ENCODE results near the gene PDE4B. TPM values are rescaled to one million over a fixed set of nuclear protein-coding genes. Genes with fewer than 3 reads are reported as not detected.

The PDE4B gene
- polyA plus RNA-seq, 1 donor (not counting 4 experiments of a cell fraction or from before 2014, with no cell fraction given): 0.29 TPM

GRCh38 chr1:66035616-66036245 lies 243.0 kb downstream of the PDE4B start:
- dilution Hi-C loops (cut with MboI; ENCODE audit: extremely low pct_ligation_motif_present, low sequenced_read_pairs): no loop called here
- H3K9ac ChIP-seq (ENCODE audit: control insufficient read depth, extremely low read depth, insufficient read depth, low read length): no peak overlapping the region
- FAIRE-seq (no peak), DNase-seq (ENCODE audit: low read depth, low spot score) (no peak)
- H2AFZ ChIP-seq (ENCODE audit: control insufficient read depth, low read length): no peak overlapping the region
- H3K79me2 ChIP-seq (ENCODE audit: control insufficient read depth, insufficient read depth, low read length): no peaks in the 10 kb centered on the region
- no peaks in the 10 kb centered on the region for H3K4me1 ChIP-seq (ENCODE audit: control insufficient read depth, extremely low read depth, insufficient read depth, low read length)
- no peaks in the 10 kb centered on the region for H3K27me3 ChIP-seq (ENCODE audit: control insufficient read depth, extremely low read depth, insufficient read depth, low read length)
- no peaks in the 10 kb centered on the region for H3K9me3 ChIP-seq (ENCODE audit: control insufficient read depth, low read depth, low read length)
- H4K20me1 ChIP-seq (ENCODE audit: control insufficient read depth, extremely low read depth, insufficient read depth, low read length): no peaks in the 10 kb centered on the region
- TF ChIP-seq CTCF (optimal IDR thresholded peaks at IDR 0.05 in 1 of 3, IDR thresholded peaks at IDR 0.05 in 1 of 3, conservative IDR thresholded peaks at IDR 0.05 in 1 of 3; ENCODE audit: extremely low read depth in 1 of 3, insufficient read depth in 2 of 3, low read length in 3 of 3) (no peak), EZH2 (IDR thresholded peaks at IDR 0.05; ENCODE audit: low read length) (no peak)
- no peaks in the 10 kb centered on the region for H3K36me3 ChIP-seq (ENCODE audit: control insufficient read depth in 2 of 2, extremely low read depth in 1 of 2, insufficient read depth in 2 of 2, low read length in 2 of 2)
- H3K27ac ChIP-seq (ENCODE audit: control insufficient read depth, insufficient read depth, low read length): no peak overlapping the region
- H3K4me3 ChIP-seq (ENCODE audit: control insufficient read depth in 2 of 3, extremely low read depth in 1 of 3, insufficient read depth in 2 of 3, low read depth in 1 of 3, low read length in 3 of 3): no peak overlapping the region
- H3K4me2 ChIP-seq (ENCODE audit: control insufficient read depth, extremely low read depth, insufficient read depth, low read depth, low read length): no peak overlapping the region
- no peaks in the 10 kb centered on the region for H3K9me1 ChIP-seq (ENCODE audit: control insufficient read depth, extremely low read depth, insufficient read depth, low read length)

- no peak overlapping the region for H3K9ac ChIP-seq (ENCODE audit: control insufficient read depth, extremely low read depth, insufficient read depth, low read length)
These were observed 249.0 kb downstream of the PDE4B start for GRCh38 chr1:66041654-66042053.

More at GRCh38 chr1:66041654-66042053, 249.0 kb downstream of the PDE4B start:
- no peaks in the 10 kb centered on the region for H3K36me3 ChIP-seq (ENCODE audit: control insufficient read depth in 2 of 2, extremely low read depth in 1 of 2, insufficient read depth in 2 of 2, low read length in 2 of 2)
- dilution Hi-C loops (cut with MboI; ENCODE audit: extremely low pct_ligation_motif_present, low sequenced_read_pairs): no loop called here
- TF ChIP-seq CTCF (optimal IDR thresholded peaks at IDR 0.05 in 1 of 3, IDR thresholded peaks at IDR 0.05 in 1 of 3, conservative IDR thresholded peaks at IDR 0.05 in 1 of 3; ENCODE audit: extremely low read depth in 1 of 3, insufficient read depth in 2 of 3, low read length in 3 of 3): no peak
- no peak for TF ChIP-seq EZH2 (IDR thresholded peaks at IDR 0.05; ENCODE audit: low read length)
- H2AFZ ChIP-seq (ENCODE audit: control insufficient read depth, low read length): no peak overlapping the region
- no peaks in the 10 kb centered on the region for H3K79me2 ChIP-seq (ENCODE audit: control insufficient read depth, insufficient read depth, low read length)
- no peaks in the 10 kb centered on the region for H3K27me3 ChIP-seq (ENCODE audit: control insufficient read depth, extremely low read depth, insufficient read depth, low read length)
- no peaks in the 10 kb centered on the region for H3K9me1 ChIP-seq (ENCODE audit: control insufficient read depth, extremely low read depth, insufficient read depth, low read length)
- no peak for DNase-seq (ENCODE audit: low read depth, low spot score)
- H3K4me1 ChIP-seq (ENCODE audit: control insufficient read depth, extremely low read depth, insufficient read depth, low read length): no peaks in the 10 kb centered on the region
- H3K4me3 ChIP-seq (ENCODE audit: control insufficient read depth in 2 of 3, extremely low read depth in 1 of 3, insufficient read depth in 2 of 3, low read depth in 1 of 3, low read length in 3 of 3): no peak overlapping the region
- no peak for FAIRE-seq
- no peaks in the 10 kb centered on the region for H3K9me3 ChIP-seq (ENCODE audit: control insufficient read depth, low read depth, low read length)
- no peaks in the 10 kb centered on the region for H4K20me1 ChIP-seq (ENCODE audit: control insufficient read depth, extremely low read depth, insufficient read depth, low read length)
- no peak overlapping the region for H3K4me2 ChIP-seq (ENCODE audit: control insufficient read depth, extremely low read depth, insufficient read depth, low read depth, low read length)
- no peak overlapping the region for H3K27ac ChIP-seq (ENCODE audit: control insufficient read depth, insufficient read depth, low read length)

Data from keratinocyte (primary cell).